ENCODE data around the gene TIRAP.
"Not testable (repeated sequence)": the region's sequence is repeated elsewhere in the genome, so short reads cannot be mapped to it uniquely, and the experiment has no call there.

TIRAP gene

DNA sequence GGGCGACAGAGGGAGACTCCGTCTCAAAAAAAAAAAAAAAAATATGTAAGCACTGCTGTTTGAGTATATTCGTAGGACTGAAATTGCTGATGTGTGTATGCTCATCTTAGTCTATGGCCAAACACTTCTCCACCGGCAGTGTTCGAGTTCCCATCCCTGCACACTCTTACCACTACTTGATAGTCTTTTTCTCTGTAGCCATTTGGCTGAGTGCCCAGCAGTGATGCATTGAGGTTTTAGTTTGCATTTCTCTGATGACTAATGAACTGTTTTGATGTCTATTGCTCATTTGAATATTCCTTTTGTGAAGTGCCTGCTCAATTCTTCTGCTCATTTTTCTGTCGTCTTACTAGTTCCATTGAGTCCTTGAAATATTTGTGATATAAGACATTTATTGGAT is 1.9 kb downstream of the TIRAP start:
- peak; percentile 80 for DNase-seq (ENCODE audit: low read depth, low spot score)

DNA sequence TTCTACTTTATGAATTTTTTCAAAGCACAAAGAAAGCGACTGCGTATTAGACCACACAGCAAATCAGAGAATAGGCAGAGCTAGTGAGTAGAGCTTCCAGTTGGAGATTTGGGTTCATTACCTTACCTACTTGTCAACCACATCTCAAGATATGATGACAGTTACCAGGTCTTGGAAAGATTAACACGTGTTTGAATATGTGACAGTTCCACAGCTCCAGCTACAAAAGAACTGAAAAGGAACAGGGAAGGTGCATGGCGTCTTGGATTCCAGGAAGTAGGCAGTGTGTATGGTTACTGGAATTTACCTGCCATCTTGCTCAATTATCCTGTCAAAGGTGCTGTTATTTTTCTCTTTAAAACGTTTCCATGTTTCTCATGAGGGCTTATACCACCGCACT is 5.3 kb downstream of the TIRAP start:
- DNase-seq (ENCODE audit: low read depth, low spot score): no peak

DNA sequence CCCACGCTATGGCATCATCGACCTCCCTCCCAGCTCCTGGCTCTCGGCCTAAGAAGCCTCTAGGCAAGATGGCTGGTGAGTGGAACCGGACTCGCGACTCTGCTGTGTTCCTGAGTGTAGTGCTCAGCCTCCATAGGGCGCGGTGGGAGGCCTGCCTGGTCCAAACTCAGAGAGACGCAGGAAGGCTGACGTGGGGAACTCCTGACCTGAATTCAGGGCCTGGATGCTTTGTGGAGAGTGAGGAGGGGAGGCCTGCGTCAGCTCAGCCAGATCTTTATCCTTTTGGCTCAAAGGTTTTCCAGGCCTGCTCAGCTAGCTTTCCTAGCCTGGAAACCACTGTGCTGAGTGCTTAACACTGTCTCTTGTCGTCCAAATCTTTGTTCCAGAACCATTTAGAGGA is 8.0 kb downstream of the TIRAP start:
- DNase-seq (ENCODE audit: low read depth, low spot score): no peak

DNA sequence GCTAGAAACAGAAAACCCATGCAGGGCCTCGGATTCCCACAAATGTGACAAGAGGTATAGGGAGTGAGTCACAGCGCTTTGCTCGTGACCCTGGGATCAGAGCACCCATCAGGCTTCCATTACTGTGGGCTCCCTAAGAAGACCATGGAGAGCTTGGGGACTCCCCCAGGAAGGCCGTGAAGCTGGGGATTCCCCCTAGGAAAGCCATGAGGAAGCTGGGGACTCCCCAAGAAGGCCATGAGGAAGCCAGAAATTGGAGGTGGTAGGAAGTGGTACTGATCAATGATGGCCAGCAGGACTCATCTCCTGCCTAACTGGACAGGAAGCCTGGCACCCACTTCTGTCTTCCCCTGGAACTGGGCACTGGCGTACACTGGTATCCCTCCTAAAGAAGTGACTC is 10.8 kb downstream of the TIRAP start:
- no peak for DNase-seq (ENCODE audit: low read depth, low spot score)

DNA sequence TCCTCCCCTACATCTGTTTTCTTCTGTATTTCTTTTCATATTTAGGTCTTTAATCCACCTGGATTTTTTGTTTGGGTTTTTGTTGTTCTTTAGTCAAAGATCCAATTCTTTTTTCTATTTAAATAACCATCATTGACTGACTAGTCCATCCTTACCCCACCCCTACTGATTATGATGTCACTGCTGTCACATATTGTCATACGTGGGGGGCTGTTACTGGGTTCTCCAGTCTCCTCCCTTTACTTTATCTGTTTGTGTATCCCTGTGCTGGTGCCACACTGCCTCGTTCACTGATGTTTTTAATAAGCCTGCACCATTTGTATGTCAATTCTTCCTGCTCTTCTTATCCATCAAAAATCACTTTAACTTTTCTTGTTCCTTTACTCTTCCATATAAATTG is 14.1 kb downstream of the TIRAP start:
- DNase-seq (ENCODE audit: low read depth, low spot score): no peak

DNA sequence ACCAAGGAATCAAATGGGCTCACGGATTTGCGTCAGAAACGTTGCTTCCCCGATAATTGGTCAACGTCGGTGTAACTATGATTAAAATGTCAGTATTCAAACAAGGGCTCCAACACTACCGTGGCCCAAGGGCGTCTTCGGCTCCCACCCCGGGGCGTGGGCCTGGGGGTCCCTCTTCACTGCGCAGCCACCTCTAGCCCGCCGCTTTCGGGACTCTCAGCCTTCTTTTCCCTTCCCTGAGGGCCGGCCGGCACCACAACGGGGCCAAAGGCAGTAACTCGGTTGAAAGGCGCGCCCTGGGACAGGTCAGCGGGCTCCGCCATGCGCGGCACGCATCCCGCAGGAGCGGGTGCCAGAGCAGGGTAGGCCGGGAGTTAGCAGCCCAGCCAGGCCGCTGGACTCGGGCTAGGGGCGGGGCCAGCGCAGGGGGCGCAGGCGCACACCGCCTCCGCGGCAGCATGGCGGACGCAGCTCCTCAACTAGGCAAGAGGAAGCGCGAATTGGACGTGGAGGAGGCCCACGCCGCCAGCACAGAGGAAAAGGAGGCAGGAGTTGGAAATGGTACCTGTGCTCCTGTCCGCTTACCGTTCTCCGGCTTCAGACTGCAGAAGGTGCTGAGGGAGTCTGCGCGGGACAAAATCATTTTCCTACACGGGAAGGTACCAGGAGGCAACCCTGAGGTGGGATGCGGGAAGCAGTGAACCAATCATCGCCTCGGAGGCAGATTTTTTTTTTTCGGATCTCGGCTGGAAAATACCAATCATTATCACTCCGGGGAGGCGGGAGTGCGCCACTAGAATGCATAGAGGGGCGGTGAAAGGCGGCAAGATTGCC is 20.9 kb downstream of the TIRAP start, which contains the start of gene DCPS:
Gene DCPS, plus strand, starts transcription at position 438 of the 834 bp plus-strand sequence. Its CDS starts 21 bp downstream, at position 459.
- peak; percentile 70 for DNase-seq (ENCODE audit: low read depth, low spot score)

DNA sequence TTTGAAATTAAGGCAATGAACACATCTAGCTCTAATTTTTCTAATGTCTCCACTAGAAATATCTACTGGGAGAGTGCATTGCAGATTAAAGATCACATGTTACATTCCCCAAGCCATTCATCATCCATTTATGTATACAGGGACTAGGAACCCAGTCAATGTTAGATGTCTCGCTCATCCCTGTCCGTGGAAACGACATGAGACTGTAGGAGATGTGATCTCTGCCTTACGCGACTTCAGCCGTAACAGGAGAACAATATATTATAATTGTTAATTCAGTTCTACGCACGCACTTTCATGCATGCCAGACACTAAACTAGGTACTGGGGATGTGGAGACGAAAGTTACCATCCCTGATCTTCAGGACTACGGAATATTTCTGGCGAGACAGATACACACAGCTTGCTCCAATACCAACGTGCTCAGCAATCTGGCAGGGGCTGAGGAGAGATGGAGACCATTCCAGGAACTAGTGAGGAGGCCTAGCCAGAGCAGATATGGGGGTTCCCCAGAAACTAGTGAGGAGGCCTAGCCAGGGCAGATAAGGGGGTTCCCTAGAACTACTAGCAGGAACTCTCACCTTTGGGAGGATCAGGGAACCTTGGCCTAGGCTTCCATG is 21.7 kb downstream of the TIRAP start:
- no peak for DNase-seq (ENCODE audit: low read depth, low spot score)

DNA sequence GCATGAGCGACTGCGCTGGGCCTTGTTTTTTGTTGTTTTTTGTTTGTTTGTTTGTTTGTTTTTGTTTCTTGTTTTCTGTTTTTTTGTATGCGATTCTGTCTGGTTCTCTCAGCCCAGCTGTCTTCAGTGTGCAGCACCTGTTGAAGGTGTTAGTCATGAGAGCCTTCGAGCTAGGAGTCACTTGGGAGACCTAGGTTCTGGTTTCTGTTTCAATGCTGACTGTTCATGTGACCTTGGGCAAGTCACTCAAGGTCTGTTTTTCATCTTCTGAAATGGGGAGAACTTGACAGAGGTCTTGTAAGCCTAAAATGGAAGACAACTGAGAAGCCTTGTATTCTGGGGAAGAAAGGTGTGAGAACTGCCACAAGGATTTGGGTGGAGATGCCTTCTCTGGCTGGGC is 22.8 kb downstream of the TIRAP start:
- DNase-seq (ENCODE audit: low read depth, low spot score): no peak

DNA sequence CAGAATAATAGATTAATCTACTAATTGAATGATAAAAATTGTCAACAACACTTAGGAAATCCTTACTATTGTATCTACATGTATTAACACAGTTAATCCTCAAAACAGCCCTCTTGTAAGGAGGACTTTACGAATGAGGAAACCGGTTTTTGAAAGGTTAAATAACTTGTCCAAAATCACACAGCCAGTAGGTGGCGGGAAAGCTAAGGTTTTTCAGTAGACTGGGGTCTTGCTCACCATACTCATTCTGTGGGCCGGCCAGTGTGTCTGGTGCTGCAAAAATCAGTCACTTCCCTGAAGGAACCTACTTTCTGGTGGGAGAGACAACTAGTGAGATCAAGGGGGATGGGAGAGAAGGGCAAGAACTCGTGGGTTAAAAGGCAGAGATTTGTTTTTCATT is 24.8 kb downstream of the TIRAP start:
- DNase-seq (ENCODE audit: low read depth, low spot score): no peak

DNA sequence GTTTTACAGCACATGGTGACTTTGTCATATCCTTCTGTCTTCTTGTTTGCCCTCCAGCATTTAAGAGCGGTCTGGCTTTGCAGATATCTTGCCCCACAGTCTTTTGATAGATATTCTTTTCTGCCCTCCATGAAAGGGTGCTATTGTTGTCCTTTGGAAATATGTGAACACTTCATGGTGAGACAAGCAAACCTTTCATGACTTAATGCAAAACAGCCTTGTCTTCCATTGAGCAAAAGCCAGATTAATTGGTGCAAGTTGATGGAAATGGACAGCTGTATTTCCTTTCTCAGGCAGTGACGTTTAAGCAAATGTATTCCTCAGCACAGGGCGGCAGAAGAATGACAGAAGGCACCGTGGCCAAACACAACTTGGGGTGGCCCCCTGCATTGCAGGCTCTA is 25.4 kb downstream of the TIRAP start:
- no peak for DNase-seq (ENCODE audit: low read depth, low spot score)

DNA sequence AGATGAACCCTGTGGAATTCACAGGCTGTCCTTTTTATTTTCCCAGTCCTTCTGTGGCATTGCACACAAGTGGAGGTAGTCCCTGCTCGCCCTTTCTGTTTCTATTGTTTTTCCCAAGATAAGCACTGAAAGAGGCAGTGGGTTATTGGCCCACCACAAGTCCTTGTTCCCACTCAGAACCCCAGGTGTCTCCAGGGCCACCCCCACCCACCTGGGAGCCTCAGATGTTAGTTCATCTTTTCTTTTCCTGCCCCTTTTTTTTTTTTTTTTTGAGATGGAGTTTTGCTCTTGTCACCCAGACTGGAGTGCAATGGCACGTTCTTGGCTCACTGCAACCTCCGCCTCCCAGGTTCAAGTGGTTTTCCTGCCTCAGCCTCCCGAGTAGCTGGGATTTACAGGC is 25.9 kb downstream of the TIRAP start:
- not testable (repeated sequence) for DNase-seq (ENCODE audit: low read depth, low spot score)

DNA sequence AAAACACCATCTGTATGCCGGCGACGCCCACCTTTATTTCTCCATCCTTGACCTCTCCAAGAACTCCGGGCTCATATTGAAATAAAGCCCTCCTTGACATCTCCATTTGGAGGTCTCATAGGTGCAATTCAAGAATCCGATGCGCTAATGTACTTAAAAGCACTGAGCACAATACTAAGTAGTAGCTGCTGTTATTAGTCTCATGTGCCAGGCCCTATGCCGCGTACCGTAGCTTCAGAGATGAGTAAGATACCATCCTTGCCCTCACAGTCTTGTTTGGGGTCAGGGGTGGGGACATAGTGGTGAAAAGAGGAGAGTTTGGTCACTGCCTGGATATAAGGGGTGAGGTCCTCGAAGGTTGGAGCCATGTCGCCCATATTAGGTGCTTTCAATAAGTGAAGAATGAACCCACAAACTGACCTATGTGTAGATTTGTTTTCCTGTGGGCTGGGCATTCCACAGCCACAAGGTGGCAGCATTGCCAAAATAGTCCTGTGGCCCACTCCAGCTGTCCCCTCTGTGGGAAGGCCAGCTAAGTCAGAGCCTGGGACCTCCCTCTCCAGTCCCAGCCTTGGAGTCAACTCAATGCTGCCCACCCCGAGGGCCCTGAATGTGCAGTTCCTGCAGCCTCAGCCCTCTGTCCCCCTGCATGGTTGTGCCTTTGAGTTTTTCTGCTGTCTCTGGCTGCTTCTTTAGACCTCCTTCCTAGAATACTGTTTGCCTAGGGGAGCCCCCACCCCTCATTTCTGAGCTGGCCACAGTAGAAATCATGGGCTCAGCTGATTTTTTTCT is 27.5 kb downstream of the TIRAP start:
- DNase-seq (ENCODE audit: low read depth, low spot score): peak; percentile 54

DNA sequence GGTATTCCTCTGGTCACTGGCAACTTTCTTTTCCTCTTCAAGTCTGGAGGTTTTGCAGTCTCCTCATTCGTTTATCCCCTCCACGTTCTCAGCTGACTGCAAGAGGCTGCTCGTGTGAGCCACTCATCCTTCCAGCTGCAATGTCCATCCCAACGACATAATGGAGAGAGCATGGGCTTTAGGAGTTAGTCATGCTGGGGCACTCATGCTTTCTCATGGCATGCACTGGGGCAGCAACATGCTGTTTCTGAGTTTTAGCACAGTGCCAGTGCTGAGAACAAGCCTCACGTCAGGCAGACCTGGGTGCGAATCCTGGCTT is 28.1 kb downstream of the TIRAP start:
- no peak for DNase-seq (ENCODE audit: low read depth, low spot score)

DNA sequence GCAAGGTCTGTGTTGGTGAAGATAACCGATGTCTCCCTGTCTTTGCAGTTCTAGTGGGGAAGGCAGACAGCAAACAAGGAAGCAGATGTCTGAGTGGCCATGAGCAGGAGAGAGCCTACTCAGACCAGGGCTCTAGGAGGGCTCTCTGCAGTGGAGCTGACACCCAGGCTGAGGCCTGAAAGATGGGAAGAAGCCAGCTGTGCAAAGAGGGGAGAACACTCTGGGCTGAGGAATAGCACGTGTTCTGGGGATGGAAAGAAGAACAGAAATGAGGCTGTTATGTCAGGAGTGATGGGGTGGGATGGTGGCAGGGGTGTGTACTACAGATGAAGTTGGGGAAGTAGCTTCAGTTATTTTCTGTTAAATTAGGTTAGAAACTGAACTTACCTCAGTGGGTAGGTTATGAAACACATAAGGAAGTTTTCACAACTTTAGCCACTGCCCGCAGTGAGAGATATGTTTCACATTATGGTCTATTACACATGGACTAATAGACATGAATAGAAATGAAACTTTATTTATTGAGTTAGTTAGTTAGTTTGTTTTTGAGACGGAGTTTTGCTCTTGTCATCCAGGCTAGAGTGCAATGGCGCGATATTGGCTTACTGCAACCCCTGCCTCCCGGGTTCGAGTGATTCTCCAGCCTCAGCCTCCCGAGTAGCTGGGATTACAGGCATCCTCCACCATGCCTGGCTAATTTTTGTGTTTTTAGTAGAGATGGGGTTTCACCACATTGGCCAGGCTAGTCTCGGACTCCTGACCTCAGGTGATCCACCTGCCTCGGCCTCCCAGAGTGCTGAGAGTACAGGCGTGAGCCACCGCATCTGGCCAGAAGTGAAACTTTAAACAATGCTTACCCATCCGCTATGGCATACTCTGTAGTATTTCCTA is 28.8 kb downstream of the TIRAP start:
- DNase-seq (ENCODE audit: low read depth, low spot score): no peak

DNA sequence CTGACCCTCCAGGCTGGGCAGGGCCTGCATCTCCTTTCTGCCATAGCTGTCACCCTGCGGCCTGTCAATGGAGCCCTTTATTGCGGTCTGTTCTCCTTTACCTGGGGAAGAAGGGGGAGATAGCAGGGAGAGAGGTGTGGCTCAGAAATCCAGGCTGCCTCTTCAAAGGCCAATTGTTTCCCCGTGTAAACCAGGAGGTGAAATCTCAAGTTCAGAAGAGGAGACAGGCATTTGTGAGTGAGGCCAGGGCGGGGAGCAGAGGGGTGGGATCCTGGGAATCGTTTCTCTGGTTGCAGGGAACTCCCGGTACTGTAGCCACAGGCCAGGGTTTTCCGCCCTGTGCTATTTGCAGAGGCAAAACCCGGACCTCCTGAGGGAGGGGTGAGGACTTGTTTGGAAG is 30.1 kb downstream of the TIRAP start:
- no peak for DNase-seq (ENCODE audit: low read depth, low spot score)

DNA sequence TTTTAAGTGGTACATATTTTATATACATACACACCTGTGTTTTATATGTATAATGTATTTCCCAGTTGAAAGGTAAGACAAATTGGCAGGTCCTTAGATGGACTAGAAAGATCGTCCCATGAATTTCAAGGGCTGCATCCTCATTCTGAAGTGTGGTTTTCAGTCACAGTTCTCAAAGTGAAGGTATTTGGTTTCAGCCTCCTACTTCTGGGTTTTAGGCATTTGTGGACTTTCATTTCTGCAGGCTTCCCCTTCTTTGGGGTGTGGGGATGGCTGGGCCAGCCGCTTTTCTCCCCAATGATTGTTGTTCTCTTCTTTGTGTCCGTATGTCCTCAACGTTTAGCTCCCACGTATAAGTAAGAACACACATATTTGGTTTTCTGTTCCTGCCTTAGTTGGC is 30.9 kb downstream of the TIRAP start:
- no peak for DNase-seq (ENCODE audit: low read depth, low spot score)

DNA sequence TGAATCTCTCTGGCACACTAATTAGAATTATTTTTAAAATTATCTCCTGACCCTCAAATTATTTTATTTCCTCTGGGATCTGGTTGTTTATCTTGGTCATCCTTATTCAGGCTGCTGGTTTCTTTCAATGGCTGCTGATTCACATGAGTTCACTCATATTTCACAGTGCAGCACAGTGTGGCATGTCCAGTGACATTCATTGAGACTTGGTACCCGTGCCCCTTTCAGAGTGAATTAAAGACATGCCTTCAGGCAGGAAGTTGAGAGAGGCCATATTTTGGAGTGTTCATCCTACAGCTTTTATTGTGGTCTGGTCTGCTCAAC is 34.5 kb downstream of the TIRAP start:
- DNase-seq (ENCODE audit: low read depth, low spot score): no peak

DNA sequence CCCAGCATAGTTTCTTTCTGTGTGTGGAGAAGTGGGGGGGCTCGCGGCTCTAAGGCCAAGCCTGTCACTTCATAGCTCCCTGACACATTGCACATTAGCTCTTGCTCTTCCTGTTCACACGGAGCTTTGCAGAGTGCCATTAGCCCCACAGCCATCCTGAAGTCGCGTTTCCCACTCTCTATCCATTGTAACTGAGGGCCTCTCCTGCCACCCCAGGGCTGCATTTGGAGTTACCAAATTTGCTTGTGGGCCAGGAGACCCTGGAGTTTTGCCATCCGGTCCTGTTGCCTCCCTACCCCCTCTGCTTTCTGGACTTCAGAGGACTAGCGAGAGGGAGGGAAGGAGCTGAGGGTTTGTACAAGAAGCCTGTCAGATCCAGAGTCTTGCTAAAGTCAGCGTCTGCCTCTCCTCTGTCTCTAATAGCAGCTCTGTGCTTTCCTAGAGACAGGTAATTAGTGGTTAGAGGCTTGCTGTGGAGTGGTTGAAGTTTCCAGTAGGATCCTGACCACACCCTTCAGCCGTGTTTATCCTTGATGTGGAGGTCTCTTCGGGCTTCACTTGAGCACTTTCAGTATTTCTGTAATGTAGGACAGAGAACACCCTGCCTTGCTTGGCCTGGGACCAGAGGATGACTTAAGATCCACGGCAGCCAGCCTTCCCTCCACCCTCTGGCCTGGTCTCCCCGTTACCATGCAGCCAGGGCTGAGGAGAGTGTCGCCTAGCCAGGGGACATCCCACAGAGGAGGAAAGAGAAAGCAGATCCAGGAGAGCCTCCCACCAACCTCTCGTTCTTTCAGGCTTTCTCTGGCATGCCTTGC is 35.1 kb downstream of the TIRAP start:
- DNase-seq (ENCODE audit: low read depth, low spot score): peak; percentile 70

DNA sequence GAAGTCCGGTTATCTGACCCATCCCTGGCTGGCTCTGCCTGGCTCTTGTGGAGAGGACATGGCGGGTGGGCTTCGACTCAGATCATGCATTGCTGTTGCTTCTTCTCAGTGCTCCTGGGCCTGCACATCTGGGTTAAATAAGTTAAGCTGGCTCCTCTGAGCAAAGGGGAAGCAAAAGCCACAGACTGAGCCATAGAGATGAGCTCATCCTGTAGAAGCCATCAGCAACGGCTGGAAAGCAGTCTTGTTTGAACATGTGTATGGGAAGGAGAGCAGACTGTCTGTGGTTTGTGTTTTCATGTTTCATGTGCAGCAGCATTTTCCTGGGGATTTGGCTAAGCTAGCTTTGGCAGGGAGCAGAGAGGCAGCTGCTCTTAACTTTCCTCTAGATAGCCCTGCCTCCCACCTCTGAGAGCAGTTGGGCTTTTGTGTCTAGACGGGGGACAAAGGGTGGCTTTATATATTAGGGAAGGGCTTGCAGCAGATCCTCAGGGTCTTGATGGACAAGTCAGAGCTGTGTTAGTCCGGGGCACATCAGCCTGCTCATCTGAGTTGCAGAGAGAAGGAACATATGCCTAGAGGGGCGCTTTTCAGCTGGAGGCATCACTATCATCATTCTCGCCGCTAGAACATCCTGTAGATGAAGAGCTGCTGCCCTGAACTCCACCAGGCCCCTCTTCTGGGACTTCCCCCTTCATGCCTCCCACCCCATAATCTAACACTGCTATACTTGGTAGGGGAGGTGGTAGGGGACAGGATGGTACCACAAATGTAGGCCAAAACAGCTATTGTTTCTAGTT is 35.9 kb downstream of the TIRAP start:
- DNase-seq (ENCODE audit: low read depth, low spot score): peak; percentile 73

DNA sequence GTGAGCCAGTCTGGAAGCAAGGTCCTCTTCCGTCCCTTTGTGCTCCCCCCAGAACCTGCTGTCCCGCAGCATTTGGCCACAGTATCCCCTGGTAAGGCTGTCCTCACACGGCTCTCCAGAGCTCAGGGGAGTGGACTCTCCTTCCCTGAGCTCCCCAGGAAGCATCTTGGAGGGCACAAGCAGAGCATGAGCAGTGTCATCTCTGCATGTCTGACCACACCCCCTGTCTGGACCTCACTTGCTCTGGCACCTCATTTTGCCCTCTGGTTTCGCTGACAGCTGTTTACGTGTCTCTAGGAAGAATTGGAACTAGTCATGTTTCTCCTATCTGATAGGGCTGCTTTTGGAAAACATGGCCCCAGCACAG is 36.5 kb downstream of the TIRAP start:
- DNase-seq (ENCODE audit: low read depth, low spot score): no peak

Measured in smooth muscle cell of the brain vasculature (primary cell).